MM.1S (cell line): ENCODE data around the gene ITPRIPL1.

Source experiments
- DNase-seq: peaks from one replicate; pipeline ENCODE4 v3.0.0-alpha.2; 2015
- H2AFZ ChIP-seq: fragments of 300-600 bp; sonication (generic); 2 replicates; pipeline ENCODE4 v1.6.0; 2016; ENCODE audit warnings: antibody characterized with exemption, low read length
- H3F3A ChIP-seq: fragments of 300-600 bp; sonication (generic); 2 replicates; pipeline ENCODE4 v1.6.1; 2016; ENCODE audit warnings: mild to moderate bottlenecking, antibody characterized with exemption, low read length, moderate library complexity, mixed read lengths; ENCODE audit not compliant: insufficient read depth
- H3K27ac ChIP-seq: fragments of 300-600 bp; sonication (generic); 2 replicates; pipeline ENCODE4 v1.5.1; 2016; ENCODE audit warnings: mild to moderate bottlenecking, low read length
- H3K27me3 ChIP-seq: fragments of 300-600 bp; sonication (generic); replicated peaks from 2 replicates; pipeline ENCODE4 v1.6.0; 2016; ENCODE audit warnings: low read length; ENCODE audit not compliant: insufficient read depth
- H3K36me3 ChIP-seq: fragments of 300-600 bp; sonication (generic); replicated peaks from 2 replicates; pipeline ENCODE4 v1.6.1; 2016; ENCODE audit warnings: mild to moderate bottlenecking, low read length, mixed read lengths; ENCODE audit not compliant: insufficient read depth
- H3K4me1 ChIP-seq: fragments of 300-600 bp; sonication (generic); 2 replicates; pipeline ENCODE4 v1.6.1; 2016; ENCODE audit warnings: low read length, mixed read lengths
- H3K4me2 ChIP-seq: fragments of 300-600 bp; sonication (generic); 2 replicates; pipeline ENCODE4 v1.6.0; 2016; ENCODE audit warnings: low read depth, low read length
- H3K4me3 ChIP-seq: fragments of 300-600 bp; sonication (generic); 2 replicates; pipeline ENCODE4 v1.5.1; 2016; ENCODE audit warnings: low read length, mixed read lengths
- H3K79me2 ChIP-seq: fragments of 300-600 bp; sonication (generic); 2 replicates; pipeline ENCODE4 v1.6.1; 2016; ENCODE audit warnings: mixed run types, low read length, mixed read lengths
- H3K9ac ChIP-seq: fragments of 300-600 bp; sonication (generic); 2 replicates; pipeline ENCODE4 v1.6.1; 2016; ENCODE audit warnings: low read length, mixed read lengths
- H3K9me2 ChIP-seq: fragments of 300-600 bp; sonication (generic); replicated peaks from 2 replicates; pipeline ENCODE4 v1.6.1; 2016; ENCODE audit warnings: mild to moderate bottlenecking, low read length, mixed read lengths; ENCODE audit not compliant: insufficient read depth
- H3K9me3 ChIP-seq: fragments of 300-600 bp; sonication (generic); replicated peaks from 2 replicates; pipeline ENCODE4 v1.6.1; 2016; ENCODE audit warnings: mild to moderate bottlenecking, low read length, mixed read lengths; ENCODE audit not compliant: insufficient read depth
- H4K20me1 ChIP-seq: fragments of 300-600 bp; sonication (generic); 2 replicates; pipeline ENCODE4 v1.6.1; 2016; ENCODE audit warnings: mild to moderate bottlenecking, low read length, moderate library complexity, mixed read lengths; ENCODE audit not compliant: insufficient read depth
- EZH2 ChIP-seq: fragments of 300-600 bp; sonication (generic); optimal IDR thresholded peaks from 2 replicates; pipeline ENCODE3; 2017; ENCODE audit warnings: low read depth, mild to moderate bottlenecking, antibody characterized with exemption, low read length, mixed read lengths
- EZH2phosphoT487 ChIP-seq: fragments of 300-600 bp; sonication (generic); IDR thresholded peaks from 2 replicates; pipeline ENCODE4 v1.6.1; 2018; ENCODE audit warnings: antibody characterized with exemption, low read length
- TF ChIP-seq, protein P1 (sequence below): fragments of 300-600 bp; sonication (generic); IDR thresholded peaks from 2 replicates; pipeline ENCODE4 v1.5.1; 2016; ENCODE audit warnings: antibody characterized with exemption, low read length, mixed read lengths

ITPRIPL1 gene

DNA sequence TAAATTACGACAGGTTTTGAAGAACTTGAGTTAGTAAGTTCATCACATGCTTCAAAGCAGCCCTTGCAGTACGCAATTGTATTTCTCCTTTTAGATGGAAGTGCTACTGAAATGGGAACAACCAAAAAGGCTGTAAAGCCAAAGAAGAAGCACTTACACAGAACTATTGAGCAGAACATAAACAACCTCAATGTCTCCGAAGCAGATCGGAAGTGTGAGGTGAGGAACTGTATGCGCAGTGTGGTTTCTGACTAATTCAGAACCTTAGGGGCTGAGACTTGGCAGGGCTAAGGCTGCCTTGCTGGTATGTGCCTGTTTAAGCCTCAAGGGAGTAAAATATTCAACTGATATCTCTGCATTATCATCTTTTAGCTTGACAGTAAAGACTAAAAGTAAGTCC lies 18.9 kb downstream of the ITPRIPL1 start:
- no peaks in the 10 kb centered on the region for H3K9me2 ChIP-seq
- H3K9ac ChIP-seq = no peak overlapping the region
- no peak overlapping the region for H3K27ac ChIP-seq
- no peaks in the 10 kb centered on the region for H3F3A ChIP-seq
- no peak overlapping the region for H3K4me2 ChIP-seq
- H3K27me3 ChIP-seq = no peaks in the 10 kb centered on the region
- no peaks in the 10 kb centered on the region for H3K4me1 ChIP-seq
- no peak overlapping the region for H2AFZ ChIP-seq
- no peaks in the 10 kb centered on the region for H3K9me3 ChIP-seq
- peaks cover 66% of the 10 kb centered on the region for H3K79me2 ChIP-seq
- TF ChIP-seq EZH2 (no peak), EZH2phosphoT487 (no peak)
- TF ChIP-seq, protein P1, sequence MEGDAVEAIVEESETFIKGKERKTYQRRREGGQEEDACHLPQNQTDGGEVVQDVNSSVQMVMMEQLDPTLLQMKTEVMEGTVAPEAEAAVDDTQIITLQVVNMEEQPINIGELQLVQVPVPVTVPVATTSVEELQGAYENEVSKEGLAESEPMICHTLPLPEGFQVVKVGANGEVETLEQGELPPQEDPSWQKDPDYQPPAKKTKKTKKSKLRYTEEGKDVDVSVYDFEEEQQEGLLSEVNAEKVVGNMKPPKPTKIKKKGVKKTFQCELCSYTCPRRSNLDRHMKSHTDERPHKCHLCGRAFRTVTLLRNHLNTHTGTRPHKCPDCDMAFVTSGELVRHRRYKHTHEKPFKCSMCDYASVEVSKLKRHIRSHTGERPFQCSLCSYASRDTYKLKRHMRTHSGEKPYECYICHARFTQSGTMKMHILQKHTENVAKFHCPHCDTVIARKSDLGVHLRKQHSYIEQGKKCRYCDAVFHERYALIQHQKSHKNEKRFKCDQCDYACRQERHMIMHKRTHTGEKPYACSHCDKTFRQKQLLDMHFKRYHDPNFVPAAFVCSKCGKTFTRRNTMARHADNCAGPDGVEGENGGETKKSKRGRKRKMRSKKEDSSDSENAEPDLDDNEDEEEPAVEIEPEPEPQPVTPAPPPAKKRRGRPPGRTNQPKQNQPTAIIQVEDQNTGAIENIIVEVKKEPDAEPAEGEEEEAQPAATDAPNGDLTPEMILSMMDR = no peak
- H3K36me3 ChIP-seq = peaks cover 30% of the 10 kb centered on the region
- no peak for DNase-seq
- no peak overlapping the region for H3K4me3 ChIP-seq
- H4K20me1 ChIP-seq = no peaks in the 10 kb centered on the region

DNA sequence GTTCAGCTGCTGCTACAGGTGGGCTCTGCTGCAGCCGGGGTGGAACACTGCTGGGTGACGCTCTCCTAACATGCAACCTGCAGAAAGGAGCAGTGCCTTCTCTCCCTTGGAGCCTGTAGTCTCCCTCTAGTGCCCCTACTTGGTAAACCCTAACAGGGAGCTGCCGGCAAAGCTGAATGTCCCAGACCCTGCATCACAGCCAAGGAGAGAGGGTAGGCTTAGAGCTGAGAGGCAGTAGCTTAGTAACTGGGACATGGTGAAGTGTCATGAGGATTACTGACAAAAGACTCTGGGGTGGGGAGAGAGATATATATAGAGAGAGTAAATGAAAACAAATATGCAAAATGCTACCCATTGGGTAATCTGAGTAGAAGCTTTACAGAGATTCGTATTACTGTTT lies 20.3 kb downstream of the ITPRIPL1 start:
- TF ChIP-seq, protein P1 = 0 out of 2 replicates have a peak, but pooled peaks have one; percentile 7
- TF ChIP-seq EZH2phosphoT487 = no peak

DNA sequence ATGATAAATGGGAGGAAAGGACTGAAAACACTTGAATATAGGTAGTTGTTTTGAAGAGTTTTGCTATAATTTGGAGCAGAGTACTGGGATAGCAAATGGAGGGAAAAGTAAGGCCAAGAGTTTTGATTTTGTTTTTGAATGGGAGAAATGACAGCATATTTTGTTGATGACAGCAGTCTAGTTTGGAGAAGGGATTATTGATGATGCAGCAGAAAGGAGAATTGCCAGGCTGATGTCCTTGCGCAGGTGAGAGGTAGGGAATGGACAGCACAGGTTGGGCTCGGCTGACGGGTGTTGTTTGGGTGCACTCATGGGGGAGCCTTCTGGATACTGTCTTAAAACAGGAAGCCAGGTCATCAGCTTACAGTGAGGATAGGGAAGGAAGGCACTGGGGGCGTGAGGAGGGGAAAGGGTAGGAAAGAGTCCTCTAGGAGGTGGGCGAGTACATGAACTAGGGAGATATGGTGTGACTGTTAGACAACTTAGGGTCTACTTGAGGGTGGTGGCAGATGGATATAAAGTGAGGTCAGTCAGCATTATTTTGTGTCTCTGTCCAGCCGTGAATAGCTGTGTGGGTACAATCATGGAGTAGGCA lies 20.8 kb downstream of the ITPRIPL1 start:
- Histone ChIP-seq H3F3A (no peaks in the 10 kb centered on the region), H3K9me2 (no peaks in the 10 kb centered on the region), H3K4me2 (no peak overlapping the region), H4K20me1 (no peaks in the 10 kb centered on the region), H3K9me3 (no peaks in the 10 kb centered on the region), H3K27ac (no peak overlapping the region), H3K79me2 (peaks cover 47% of the 10 kb centered on the region), H2AFZ (no peak overlapping the region), H3K4me1 (no peaks in the 10 kb centered on the region), H3K36me3 (peaks cover 31% of the 10 kb centered on the region), H3K27me3 (no peaks in the 10 kb centered on the region), H3K9ac (no peak overlapping the region), H3K4me3 (no peak overlapping the region)
- no peak for DNase-seq
- no peak for TF ChIP-seq EZH2phosphoT487
- TF ChIP-seq EZH2 = no peak
- TF ChIP-seq, protein P1 = no peak

More for the DNA sequence above, 20.3 kb downstream of the ITPRIPL1 start:
- Histone ChIP-seq H3K9ac (no peak overlapping the region), H4K20me1 (no peaks in the 10 kb centered on the region), H3K4me2 (no peak overlapping the region), H3K79me2 (peaks cover 52% of the 10 kb centered on the region), H3F3A (no peaks in the 10 kb centered on the region), H3K27ac (no peak overlapping the region), H3K9me2 (no peaks in the 10 kb centered on the region), H3K4me1 (no peaks in the 10 kb centered on the region), H3K9me3 (no peaks in the 10 kb centered on the region), H3K27me3 (no peaks in the 10 kb centered on the region), H2AFZ (no peak overlapping the region), H3K36me3 (peaks cover 31% of the 10 kb centered on the region), H3K4me3 (no peak overlapping the region)
- DNase-seq = no peak
